K562 (cell line): ENCODE results near the gene OTOA. TPM values are rescaled to one million over a fixed set of nuclear protein-coding genes. Genes with fewer than 3 reads are reported as not detected.

Experiments
- FOXK1 ChIP-seq: sonication (generic); formaldehyde crosslinking; IDR thresholded peaks from 2 replicates; pipeline ENCODE4 v1.8.0; 2022; ENCODE audit warnings: missing genetic modification reagents, mild to moderate bottlenecking, borderline replicate concordance
- HDAC1 ChIP-seq, 2 experiments: fragments of 450-650 bp; IDR thresholded peaks; 2 replicates each; pipeline ENCODE4 v1.6.1; 2016 to 2017; ENCODE audit warnings: inconsistent platforms in 1 of 2, mild to moderate bottlenecking in 1 of 2, moderate library complexity in 1 of 2
- NCOA1 ChIP-seq: fragments of 450-650 bp; IDR thresholded peaks from 2 replicates; pipeline ENCODE4 v1.6.1; 2016; ENCODE audit warnings: low read depth
- NCOA4 ChIP-seq: fragments of 450-650 bp; IDR thresholded peaks from 2 replicates; pipeline ENCODE4 v1.6.1; 2018; ENCODE audit warnings: mild to moderate bottlenecking; ENCODE audit not compliant: partially characterized antibody
- NCOA6 ChIP-seq: fragments of 450-650 bp; IDR thresholded peaks from 2 replicates; pipeline ENCODE4 v1.6.1; 2017; ENCODE audit warnings: mild to moderate bottlenecking
- NFIX ChIP-seq: fragments of 250-450 bp; sonication (Bioruptor Pico); IDR thresholded peaks from 2 replicates; pipeline ENCODE4 v1.4.0; 2020; ENCODE audit warnings: low read depth, mild to moderate bottlenecking, moderate library complexity
- POU5F1 ChIP-seq: fragments of 150-350 bp; IDR thresholded peaks from 2 replicates; pipeline ENCODE4 v1.6.1; 2014; ENCODE audit warnings: borderline replicate concordance, low read length, low read depth, mild to moderate bottlenecking; ENCODE audit not compliant: partially characterized antibody
- PRMT5 ChIP-seq: sonication (generic); formaldehyde crosslinking; IDR thresholded peaks from 2 replicates; pipeline ENCODE4 v1.5.0; 2020; ENCODE audit warnings: missing genetic modification reagents
- PTTG1 ChIP-seq: fragments of 450-650 bp; IDR thresholded peaks from 2 replicates; pipeline ENCODE4 v1.6.1; 2016; ENCODE audit warnings: low read depth, mild to moderate bottlenecking, missing genetic modification characterization, missing compliant biosample characterization
- RBM14 ChIP-seq: fragments of 200-400 bp; formaldehyde crosslinking; IDR thresholded peaks from 2 replicates; pipeline ENCODE4 v1.6.1; 2018; ENCODE audit warnings: low read depth, mild to moderate bottlenecking, low read length, moderate library complexity, borderline replicate concordance; ENCODE audit not compliant: insufficient read depth
- SIN3A ChIP-seq, 2 experiments: fragments of 150-350 bp in 1 of 2; IDR thresholded peaks; 2 replicates each; pipeline ENCODE4 v1.6.1; 2011 to 2016; ENCODE audit warnings: borderline replicate concordance in 2 of 2, low read depth in 2 of 2, low read length in 2 of 2, mild to moderate bottlenecking in 2 of 2, moderate library complexity in 2 of 2; ENCODE audit not compliant: control insufficient read depth in 1 of 2
- TSC22D4 ChIP-seq: fragments of 450-650 bp; IDR thresholded peaks from 2 replicates; pipeline ENCODE4 v1.6.1; 2016; ENCODE audit warnings: missing genetic modification characterization, missing biosample characterization, control low read depth
- ZBTB7A ChIP-seq: IDR thresholded peaks from 2 replicates; pipeline ENCODE4 v1.6.1; 2011; ENCODE audit warnings: low read depth, mild to moderate bottlenecking, low read length, moderate library complexity, borderline replicate concordance; ENCODE audit not compliant: control insufficient read depth
- ZC3H11A ChIP-seq: IDR thresholded peaks from 2 replicates; pipeline ENCODE4 v1.6.1; 2012; ENCODE audit warnings: low read depth, low read length, improper control_type of control experiment
- ZNF407 ChIP-seq: fragments of 450-650 bp; IDR thresholded peaks from 2 replicates; pipeline ENCODE4 v1.6.1; 2016; ENCODE audit warnings: low read depth
- polyA plus RNA-seq, 8 experiments: library from polyadenylated mRNA; depleted of rRNA in 4 of 8; stranded (reverse) in 5 of 8; unstranded in 3 of 8; fragments of >200 nt; fragmentation: Nextera tagmentation in 2 of 8; fragmentation: Illumina TruSeq in 1 of 8; extraction: Ambion mirVana in 2 of 8; extraction: Trizol in 1 of 8; gene quantifications; 2 replicates each; pipeline versions ENCODE4 v1.2.1 to v1.2.3, GENCODE V29; 2011 to 2014; ENCODE audit warnings: inconsistent platforms in 1 of 8, missing spikeins in 1 of 8
- total RNA-seq, 7 experiments: library from RNA; depleted of rRNA in 6 of 7; stranded (reverse); fragments of >200 nt in 6 of 7; fragmentation: Illumina TruSeq in 2 of 7; extraction: Trizol in 2 of 7; gene quantifications; 2 replicates each; pipeline versions ENCODE4 v1.2.1 to v1.2.3, GENCODE V29; 2011 to 2021; ENCODE audit warnings: low replicate concordance in 1 of 7
- TF ChIP-seq, protein P1 (sequence below), 2 experiments: fragments of 450-650 bp; IDR thresholded peaks; 2 replicates each; pipeline ENCODE4 v1.6.1; 2018; ENCODE audit warnings: mild to moderate bottlenecking in 2 of 2, low read depth in 1 of 2; ENCODE audit not compliant: partially characterized antibody in 2 of 2

The OTOA gene
- total and polyA plus RNA-seq, 9 of the 15 experiments (the other 6 are each of a cell fraction or from before 2014, with no cell fraction given) = 0.04 TPM; not detected in 8

DNA sequence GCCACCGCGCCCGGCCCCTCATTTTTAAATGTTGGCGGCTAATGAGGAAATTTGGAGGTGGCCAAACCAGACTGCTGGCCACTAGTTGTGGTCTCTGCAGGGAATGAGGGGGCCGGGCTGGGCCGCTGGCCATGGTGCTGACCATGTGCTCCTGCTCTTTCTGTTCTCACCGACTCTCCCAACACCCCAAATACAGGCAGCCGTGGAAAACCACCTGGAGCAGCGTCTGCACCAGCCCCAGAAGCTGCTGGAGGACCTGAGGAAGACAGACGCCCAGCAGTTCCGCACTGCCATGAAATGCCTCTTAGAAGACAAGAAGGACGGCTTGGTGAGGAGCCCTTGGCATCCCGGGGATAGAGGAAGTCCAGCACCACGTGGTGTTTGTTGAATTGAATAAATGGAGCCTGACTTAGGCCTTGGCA is 21.3 kb downstream of the OTOA start (continued):
- TF ChIP-seq, protein P1, sequence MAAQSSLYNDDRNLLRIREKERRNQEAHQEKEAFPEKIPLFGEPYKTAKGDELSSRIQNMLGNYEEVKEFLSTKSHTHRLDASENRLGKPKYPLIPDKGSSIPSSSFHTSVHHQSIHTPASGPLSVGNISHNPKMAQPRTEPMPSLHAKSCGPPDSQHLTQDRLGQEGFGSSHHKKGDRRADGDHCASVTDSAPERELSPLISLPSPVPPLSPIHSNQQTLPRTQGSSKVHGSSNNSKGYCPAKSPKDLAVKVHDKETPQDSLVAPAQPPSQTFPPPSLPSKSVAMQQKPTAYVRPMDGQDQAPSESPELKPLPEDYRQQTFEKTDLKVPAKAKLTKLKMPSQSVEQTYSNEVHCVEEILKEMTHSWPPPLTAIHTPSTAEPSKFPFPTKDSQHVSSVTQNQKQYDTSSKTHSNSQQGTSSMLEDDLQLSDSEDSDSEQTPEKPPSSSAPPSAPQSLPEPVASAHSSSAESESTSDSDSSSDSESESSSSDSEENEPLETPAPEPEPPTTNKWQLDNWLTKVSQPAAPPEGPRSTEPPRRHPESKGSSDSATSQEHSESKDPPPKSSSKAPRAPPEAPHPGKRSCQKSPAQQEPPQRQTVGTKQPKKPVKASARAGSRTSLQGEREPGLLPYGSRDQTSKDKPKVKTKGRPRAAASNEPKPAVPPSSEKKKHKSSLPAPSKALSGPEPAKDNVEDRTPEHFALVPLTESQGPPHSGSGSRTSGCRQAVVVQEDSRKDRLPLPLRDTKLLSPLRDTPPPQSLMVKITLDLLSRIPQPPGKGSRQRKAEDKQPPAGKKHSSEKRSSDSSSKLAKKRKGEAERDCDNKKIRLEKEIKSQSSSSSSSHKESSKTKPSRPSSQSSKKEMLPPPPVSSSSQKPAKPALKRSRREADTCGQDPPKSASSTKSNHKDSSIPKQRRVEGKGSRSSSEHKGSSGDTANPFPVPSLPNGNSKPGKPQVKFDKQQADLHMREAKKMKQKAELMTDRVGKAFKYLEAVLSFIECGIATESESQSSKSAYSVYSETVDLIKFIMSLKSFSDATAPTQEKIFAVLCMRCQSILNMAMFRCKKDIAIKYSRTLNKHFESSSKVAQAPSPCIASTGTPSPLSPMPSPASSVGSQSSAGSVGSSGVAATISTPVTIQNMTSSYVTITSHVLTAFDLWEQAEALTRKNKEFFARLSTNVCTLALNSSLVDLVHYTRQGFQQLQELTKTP (IDR thresholded peaks at IDR 0.05; ENCODE audit: low read depth in 1 of 2, partially characterized antibody in 2 of 2) = peak in 1 of 2 experiments; percentile 64
- TF ChIP-seq PTTG1 (tag) (no peak), NFIX (CRISPR knock-in tag) (no peak), RBM14 (no peak), ZNF407 (no peak), TSC22D4 (tag) (no peak), FOXK1 (CRISPR knock-in tag) (no peak), NCOA1 (peak; percentile 72; the same call in 1 of the 2 replicates), ZBTB7A (peak; percentile 21; the same call in 1 of the 2 replicates), NCOA4 (no peak), NCOA6 (0 out of 2 replicates have a peak, but pooled peaks have one; percentile 20), PRMT5 (CRISPR knock-in tag) (no peak), HDAC1 (IDR thresholded peaks at IDR 0.05) (peak in 1 of 2 experiments; percentile 26; a peak in 1 of 4 replicates), ZC3H11A (no peak), SIN3A (IDR thresholded peaks at IDR 0.05; ENCODE audit: borderline replicate concordance in 2 of 2, control insufficient read depth in 1 of 2, low read depth in 2 of 2, low read length in 2 of 2) (peak in 1 of 2 experiments; percentile 42; a peak in 1 of 4 replicates), POU5F1 (no peak)
